Chondrocyte (in vitro differentiated cells): ENCODE data around the gene TRAK1. TPM values are rescaled to one million over a fixed set of nuclear protein-coding genes. Genes with fewer than 3 reads are reported as not detected.

ENCODE experiments used
- DNase-seq: peaks from one replicate; pipeline ENCODE4 v3.0.0; 2021; ENCODE audit warnings: mixed read lengths, low spot score
- H3K27ac Mint-ChIP-seq: one replicate; pipeline ENCODE4 v1.8.0; 2021; ENCODE audit warnings: mild to moderate bottlenecking, moderate library complexity, mixed read lengths; ENCODE audit not compliant: unreplicated experiment
- H3K27me3 Mint-ChIP-seq: 2 replicates; pipeline ENCODE4 v1.8.0; 2021; ENCODE audit warnings: low read depth, mixed read lengths
- H3K36me3 Mint-ChIP-seq: 2 replicates; pipeline ENCODE4 v1.8.0; 2021; ENCODE audit warnings: low read depth, mixed read lengths
- H3K4me1 Mint-ChIP-seq: 2 replicates; pipeline ENCODE4 v1.8.0; 2021; ENCODE audit warnings: low read depth, mild to moderate bottlenecking, mixed read lengths
- H3K4me3 Mint-ChIP-seq: one replicate; pipeline ENCODE4 v1.8.0; 2021; ENCODE audit warnings: mild to moderate bottlenecking, moderate library complexity, mixed read lengths; ENCODE audit not compliant: unreplicated experiment
- H3K9me3 Mint-ChIP-seq: 2 replicates; pipeline ENCODE4 v1.8.0; 2021; ENCODE audit warnings: low read depth, mixed read lengths
- CTCF ChIP-seq: fragments of 200-600 bp; sonication (generic); IDR thresholded peaks from 2 replicates; pipeline ENCODE4 v1.5.0; 2021; ENCODE audit warnings: antibody characterized with exemption, mild to moderate bottlenecking, moderate library complexity
- total RNA-seq: library from RNA; stranded (reverse); gene quantifications from 3 replicates; pipeline ENCODE4 v1.2.1, GENCODE V29; 2021

Gene TRAK1
- total RNA-seq, 1 donor from 2014 or later, result 53.7 TPM

- Mint-ChIP-seq H3K4me1 (peaks cover 21% of the 10 kb centered on the region), H3K36me3 (peaks cover 42% of the 10 kb centered on the region), H3K27ac (no peak overlapping the region), H3K9me3 (peaks cover 3% of the 10 kb centered on the region), H3K27me3 (no peaks in the 10 kb centered on the region), H3K4me3 (no peak overlapping the region)
- TF ChIP-seq CTCF, result no peak
- no peak for DNase-seq
Observed at GRCh38 chr3:42210726-42211125, 119.6 kb downstream of the TRAK1 start.

- Mint-ChIP-seq H3K4me3 (no peak overlapping the region), H3K27me3 (no peaks in the 10 kb centered on the region), H3K36me3 (peaks cover 37% of the 10 kb centered on the region), H3K27ac (no peak overlapping the region), H3K9me3 (peaks cover 2% of the 10 kb centered on the region), H3K4me1 (peaks cover 28% of the 10 kb centered on the region)
- no peak for TF ChIP-seq CTCF
- no peak for DNase-seq
Observed at GRCh38 chr3:42213417-42213816, 122.3 kb downstream of the TRAK1 start.

- H3K4me3 Mint-ChIP-seq, result no peak overlapping the region
- no peaks in the 10 kb centered on the region for H3K27me3 Mint-ChIP-seq
- peaks cover 28% of the 10 kb centered on the region for H3K4me1 Mint-ChIP-seq
- H3K27ac Mint-ChIP-seq, result no peak overlapping the region
- no peaks in the 10 kb centered on the region for H3K9me3 Mint-ChIP-seq
- H3K36me3 Mint-ChIP-seq, result peaks cover 31% of the 10 kb centered on the region
- no peak for DNase-seq
- no peak for TF ChIP-seq CTCF
Observed at GRCh38 chr3:42214064-42214463, 122.9 kb downstream of the TRAK1 start.

GRCh38 chr3:42214565-42215283 lies 123.6 kb downstream of the TRAK1 start:
- peaks cover 27% of the 10 kb centered on the region for H3K36me3 Mint-ChIP-seq
- no peaks in the 10 kb centered on the region for H3K27me3 Mint-ChIP-seq
- no peak for DNase-seq
- no peak overlapping the region for H3K27ac Mint-ChIP-seq
- TF ChIP-seq CTCF, result no peak
- H3K4me3 Mint-ChIP-seq, result no peak overlapping the region
- H3K9me3 Mint-ChIP-seq, result no peaks in the 10 kb centered on the region
- peaks cover 28% of the 10 kb centered on the region for H3K4me1 Mint-ChIP-seq

GRCh38 chr3:42216302-42216701 lies 125.1 kb downstream of the TRAK1 start:
- H3K9me3 Mint-ChIP-seq, result no peaks in the 10 kb centered on the region
- no peak for DNase-seq
- no peaks in the 10 kb centered on the region for H3K27me3 Mint-ChIP-seq
- H3K36me3 Mint-ChIP-seq, result peaks cover 23% of the 10 kb centered on the region
- no peak overlapping the region for H3K4me3 Mint-ChIP-seq
- H3K4me1 Mint-ChIP-seq, result peaks cover 28% of the 10 kb centered on the region
- H3K27ac Mint-ChIP-seq, result no peak overlapping the region
- TF ChIP-seq CTCF, result no peak
